ENCODE results near the gene ABCA13. TPM values are rescaled to one million over a fixed set of nuclear protein-coding genes. Genes with fewer than 3 reads are reported as not detected.

Gene ABCA13
- total RNA-seq, 1 experiment from 2014 or later: 0.08 TPM

GRCh38 chr7:48237354-48237753 lies 66.1 kb downstream of the ABCA13 start:
- no peak for DNase-seq (ENCODE audit: low spot score)

- DNase-seq (ENCODE audit: low spot score): no peak
Measured at GRCh38 chr7:48242846-48243245, 71.6 kb downstream of the ABCA13 start.

- DNase-seq (ENCODE audit: low spot score): no peak
Measured at GRCh38 chr7:48244864-48245271, 73.6 kb downstream of the ABCA13 start.

- DNase-seq (ENCODE audit: low spot score): no peak
Measured at GRCh38 chr7:48245751-48246472, 74.7 kb downstream of the ABCA13 start.

- no peak for DNase-seq (ENCODE audit: low spot score)
Measured at GRCh38 chr7:48249166-48249565, 77.9 kb downstream of the ABCA13 start.

- DNase-seq (ENCODE audit: low spot score): no peak
Measured at GRCh38 chr7:48250441-48250951, 79.2 kb downstream of the ABCA13 start.

GRCh38 chr7:48251766-48252165 lies 80.5 kb downstream of the ABCA13 start:
- no peak for DNase-seq (ENCODE audit: low spot score)

GRCh38 chr7:48252995-48253394 lies 81.7 kb downstream of the ABCA13 start:
- no peak for DNase-seq (ENCODE audit: low spot score)

GRCh38 chr7:48255046-48255445 lies 83.8 kb downstream of the ABCA13 start:
- no peak for DNase-seq (ENCODE audit: low spot score)

- DNase-seq (ENCODE audit: low spot score): no peak
Measured at GRCh38 chr7:48259463-48260280, 88.4 kb downstream of the ABCA13 start.

- DNase-seq (ENCODE audit: low spot score): no peak
Measured at GRCh38 chr7:48261696-48262095, 90.4 kb downstream of the ABCA13 start.

GRCh38 chr7:48262606-48263310 lies 91.5 kb downstream of the ABCA13 start:
- DNase-seq (ENCODE audit: low spot score): no peak

- no peak for DNase-seq (ENCODE audit: low spot score)
Measured at GRCh38 chr7:48263311-48263650, 92.0 kb downstream of the ABCA13 start.

GRCh38 chr7:48269066-48269465 lies 97.8 kb downstream of the ABCA13 start:
- DNase-seq (ENCODE audit: low spot score): no peak

GRCh38 chr7:48274662-48275061 lies 103.4 kb downstream of the ABCA13 start:
- DNase-seq (ENCODE audit: low spot score): no peak

GRCh38 chr7:48279420-48279819 lies 108.2 kb downstream of the ABCA13 start:
- DNase-seq (ENCODE audit: low spot score): no peak

- no peak for DNase-seq (ENCODE audit: low spot score)
Measured at GRCh38 chr7:48280100-48280499, 108.8 kb downstream of the ABCA13 start.

GRCh38 chr7:48285373-48285772 lies 114.1 kb downstream of the ABCA13 start:
- no peak for DNase-seq (ENCODE audit: low spot score)

- no peak for DNase-seq (ENCODE audit: low spot score)
Measured at GRCh38 chr7:48286836-48287235, 115.6 kb downstream of the ABCA13 start.

- no peak for DNase-seq (ENCODE audit: low spot score)
Measured at GRCh38 chr7:48289656-48290055, 118.4 kb downstream of the ABCA13 start.

GRCh38 chr7:48292949-48293348 lies 121.7 kb downstream of the ABCA13 start:
- no peak for DNase-seq (ENCODE audit: low spot score)

GRCh38 chr7:48295296-48295971 lies 124.2 kb downstream of the ABCA13 start:
- DNase-seq (ENCODE audit: low spot score): no peak

Data from HT-29 (cell line).